ENCODE data around the gene MTARC2. TPM values are rescaled to one million over a fixed set of nuclear protein-coding genes. Genes with fewer than 3 reads are reported as not detected.

The MTARC2 gene
- total RNA-seq, 2 donors from 2014 or later: 12.3 to 14.5 TPM

- no peaks in the 10 kb centered on the region for H3K27me3 Mint-ChIP-seq (ENCODE audit: insufficient read depth)
- no peaks in the 10 kb centered on the region for H3K9me3 ChIP-seq (ENCODE audit: control insufficient read depth, low read length)
- no peak for TF ChIP-seq CTCF (conservative IDR thresholded peaks at IDR 0.05)
- H3K27ac Mint-ChIP-seq: no peak overlapping the region
- no peaks in the 10 kb centered on the region for H3K4me1 ChIP-seq (ENCODE audit: control insufficient read depth, insufficient read depth, low read length)
- 73 to 80% methylated on average over 6 of the region's 6 CpGs for WGBS, 2 experiments (ENCODE audit: insufficient coverage in 1 of 2, insufficient read length in 1 of 2)
- H3K4me1 Mint-ChIP-seq: no peaks in the 10 kb centered on the region
- H3K4me3 ChIP-seq (ENCODE audit: low read length): no peak overlapping the region
- H3K27ac ChIP-seq (ENCODE audit: low read depth, low read length): no peak overlapping the region
- peaks cover 11% of the 10 kb centered on the region for H3K36me3 ChIP-seq (ENCODE audit: control insufficient read depth, insufficient read depth, low read length)
- peaks cover 63% of the 10 kb centered on the region for H3K36me3 Mint-ChIP-seq (ENCODE audit: low read depth)
- no peak overlapping the region for H3K9ac ChIP-seq (ENCODE audit: extremely low read depth, low read length, poor library complexity, severe bottlenecking)
- no peaks in the 10 kb centered on the region for H3K27me3 ChIP-seq (ENCODE audit: control insufficient read depth, insufficient read depth, low read length, poor library complexity, severe bottlenecking)
- H3K9me3 Mint-ChIP-seq: peaks cover 3% of the 10 kb centered on the region
- no peak overlapping the region for H3K4me3 Mint-ChIP-seq
- no peak for DNase-seq
Measured at GRCh38 chr1:220812308-220812707, 64.2 kb downstream of the MTARC2 start.

- no peak overlapping the region for H3K4me3 Mint-ChIP-seq
- Histone ChIP-seq H3K9ac (ENCODE audit: extremely low read depth, low read length, poor library complexity, severe bottlenecking) (no peak overlapping the region), H3K4me3 (ENCODE audit: low read length) (no peak overlapping the region), H3K9me3 (ENCODE audit: control insufficient read depth, low read length) (no peaks in the 10 kb centered on the region), H3K27ac (ENCODE audit: low read depth, low read length) (no peak overlapping the region), H3K4me1 (ENCODE audit: control insufficient read depth, insufficient read depth, low read length) (no peaks in the 10 kb centered on the region), H3K27me3 (ENCODE audit: control insufficient read depth, insufficient read depth, low read length, poor library complexity, severe bottlenecking) (no peaks in the 10 kb centered on the region), H3K36me3 (ENCODE audit: control insufficient read depth, insufficient read depth, low read length) (peaks cover 11% of the 10 kb centered on the region)
- peaks cover 3% of the 10 kb centered on the region for H3K9me3 Mint-ChIP-seq
- H3K27me3 Mint-ChIP-seq (ENCODE audit: insufficient read depth): no peaks in the 10 kb centered on the region
- peak; percentile 59 for TF ChIP-seq CTCF (conservative IDR thresholded peaks at IDR 0.05)
- WGBS, 2 experiments (ENCODE audit: insufficient coverage in 1 of 2, insufficient read length in 1 of 2): 76 to 77% methylated on average over 11 to 12 of the region's 12 CpGs
- H3K36me3 Mint-ChIP-seq (ENCODE audit: low read depth): peaks cover 68% of the 10 kb centered on the region
- no peaks in the 10 kb centered on the region for H3K4me1 Mint-ChIP-seq
- H3K27ac Mint-ChIP-seq: no peak overlapping the region
- peak; percentile 76 for DNase-seq
Measured at GRCh38 chr1:220813013-220813412, 64.9 kb downstream of the MTARC2 start.

GRCh38 chr1:220815409-220815808 is 67.3 kb downstream of the MTARC2 start:
- H3K4me1 ChIP-seq (ENCODE audit: control insufficient read depth, insufficient read depth, low read length): no peaks in the 10 kb centered on the region
- Mint-ChIP-seq H3K27ac (no peak overlapping the region), H3K4me3 (no peak overlapping the region), H3K9me3 (peaks cover 3% of the 10 kb centered on the region), H3K36me3 (ENCODE audit: low read depth) (peaks cover 86% of the 10 kb centered on the region), H3K4me1 (no peaks in the 10 kb centered on the region), H3K27me3 (ENCODE audit: insufficient read depth) (no peaks in the 10 kb centered on the region)
- WGBS, 2 experiments (ENCODE audit: insufficient coverage in 1 of 2, insufficient read length in 1 of 2): 94% methylated on average over 2 of the region's 2 CpGs; no CpG with 5 or more reads in 1 of the 2 experiments
- H3K27ac ChIP-seq (ENCODE audit: low read depth, low read length): no peak overlapping the region
- no peaks in the 10 kb centered on the region for H3K9me3 ChIP-seq (ENCODE audit: control insufficient read depth, low read length)
- no peak for DNase-seq
- H3K4me3 ChIP-seq (ENCODE audit: low read length): no peak overlapping the region
- peaks cover 11% of the 10 kb centered on the region for H3K36me3 ChIP-seq (ENCODE audit: control insufficient read depth, insufficient read depth, low read length)
- no peak overlapping the region for H3K9ac ChIP-seq (ENCODE audit: extremely low read depth, low read length, poor library complexity, severe bottlenecking)
- H3K27me3 ChIP-seq (ENCODE audit: control insufficient read depth, insufficient read depth, low read length, poor library complexity, severe bottlenecking): no peaks in the 10 kb centered on the region
- TF ChIP-seq CTCF (conservative IDR thresholded peaks at IDR 0.05): no peak
